Uterus (tissue), 4 donors: Measurements from ENCODE around the gene DCC. TPM values are rescaled to one million over a fixed set of nuclear protein-coding genes. Genes with fewer than 3 reads are reported as not detected.

Source experiments
- DNase-seq, 2 donors: peaks; one replicate each; pipeline ENCODE4 v3.0.0-alpha.2; 2019 to 2020
- H3K27ac ChIP-seq, 2 donors: fragments of 200-600 bp; sonication (generic); 1 replicate in 1 of 2; 2 replicates in 1 of 2; pipeline ENCODE4 v1.5.1; 2016 to 2018
- H3K27me3 ChIP-seq, 2 donors: fragments of 200-600 bp; sonication (generic); one replicate each; pipeline ENCODE4 v1.5.1; 2018 to 2019; ENCODE audit warnings: control low read depth in 1 of 2
- H3K36me3 ChIP-seq, 2 donors: fragments of 200-600 bp; sonication (generic); one replicate each; pipeline ENCODE4 v1.5.1; 2019; ENCODE audit warnings: control low read depth in 1 of 2
- H3K4me1 ChIP-seq, 2 donors: fragments of 200-600 bp; sonication (generic); one replicate each; pipeline ENCODE4 v1.5.1; 2018 to 2019; ENCODE audit warnings: control low read depth in 1 of 2
- H3K4me3 ChIP-seq, 2 donors: fragments of 200-600 bp; sonication (generic); 1 replicate in 1 of 2; 2 replicates in 1 of 2; pipeline ENCODE4 v1.5.1; 2018 to 2019; ENCODE audit warnings: mild to moderate bottlenecking in 1 of 2
- H3K9me3 ChIP-seq, 2 donors: fragments of 200-600 bp; sonication (generic); one replicate each; pipeline ENCODE4 v1.5.1; 2019; ENCODE audit warnings: control low read depth in 1 of 2
- CTCF ChIP-seq, 4 experiments: fragments of 200-600 bp in 2 of 4; fragments of 450-650 bp in 2 of 4; sonication (generic) in 2 of 4; IDR thresholded peaks; one replicate each; pipeline ENCODE4 v1.5.1; 2016 to 2019; ENCODE audit warnings: antibody characterized with exemption in 4 of 4, mild to moderate bottlenecking in 2 of 4, moderate library complexity in 1 of 4
- POLR2A ChIP-seq, 2 donors: fragments of 450-650 bp; IDR thresholded peaks; one replicate each; pipeline ENCODE4 v1.6.1; 2016; ENCODE audit warnings: antibody characterized with exemption in 2 of 2, mild to moderate bottlenecking in 1 of 2, moderate library complexity in 1 of 2
- intact Hi-C: fragments of 100-400 bp; cut with DNase I; formaldehyde crosslinking; loops from one replicate; pipeline ENCODE4 v1.15.1; 2023; ENCODE audit warnings: low total_unique reads
- total RNA-seq, 4 donors: library from RNA; depleted of rRNA in 3 of 4; stranded (reverse); fragments of >200 nt in 3 of 4; gene quantifications; one replicate each; pipeline versions ENCODE4 v1.1.0 to v1.2.4, GENCODE V29; 2014 to 2023
- donor health status: DM: yes; HTN: yes; CAD: no.

DCC gene
- total RNA-seq, 4 donors from 2014 or later, result 0.40 to 3.2 TPM; not detected in 2

- TF ChIP-seq POLR2A (IDR thresholded peaks at IDR 0.05), result no peak
- no peak for TF ChIP-seq CTCF (IDR thresholded peaks at IDR 0.05)
- Histone ChIP-seq H3K4me1 (no peaks in the 10 kb centered on the region), H3K36me3 (no peaks in the 10 kb centered on the region), H3K27me3 (no peaks in the 10 kb centered on the region), H3K4me3 (no peak overlapping the region), H3K9me3 (no peaks in the 10 kb centered on the region), H3K27ac (no peak overlapping the region)
- DNase-seq, result no peak
- intact Hi-C loops, result no loop called here
These were observed 791.0 kb downstream of the DCC start for GRCh38 chr18:53131001-53131400.

- H3K36me3 ChIP-seq, result no peaks in the 10 kb centered on the region
- H3K4me3 ChIP-seq, result no peak overlapping the region
- intact Hi-C loops, result no loop called here
- no peak for TF ChIP-seq POLR2A (IDR thresholded peaks at IDR 0.05)
- no peak for TF ChIP-seq CTCF (IDR thresholded peaks at IDR 0.05)
- no peaks in the 10 kb centered on the region for H3K27me3 ChIP-seq
- no peak overlapping the region for H3K27ac ChIP-seq
- DNase-seq, result no peak
- no peaks in the 10 kb centered on the region for H3K9me3 ChIP-seq
- no peaks in the 10 kb centered on the region for H3K4me1 ChIP-seq
These were observed 794.7 kb downstream of the DCC start for GRCh38 chr18:53134711-53135110.

- no peak overlapping the region for H3K4me3 ChIP-seq
- no peaks in the 10 kb centered on the region for H3K27me3 ChIP-seq
- H3K36me3 ChIP-seq, result no peaks in the 10 kb centered on the region
- H3K4me1 ChIP-seq, result no peaks in the 10 kb centered on the region
- TF ChIP-seq CTCF (IDR thresholded peaks at IDR 0.05) (no peak), POLR2A (IDR thresholded peaks at IDR 0.05) (no peak)
- DNase-seq, result no peak
- H3K27ac ChIP-seq, result no peak overlapping the region
- intact Hi-C loops, result no loop called here
- H3K9me3 ChIP-seq, result no peaks in the 10 kb centered on the region
These were observed 795.7 kb downstream of the DCC start for GRCh38 chr18:53135654-53136053.

GRCh38 chr18:53139746-53140500 lies 799.9 kb downstream of the DCC start:
- Histone ChIP-seq H3K4me3 (no peak overlapping the region), H3K27ac (no peak overlapping the region), H3K27me3 (no peaks in the 10 kb centered on the region), H3K36me3 (no peaks in the 10 kb centered on the region), H3K4me1 (no peaks in the 10 kb centered on the region), H3K9me3 (no peaks in the 10 kb centered on the region)
- intact Hi-C loops, result no loop called here
- DNase-seq, result no peak
- TF ChIP-seq POLR2A (IDR thresholded peaks at IDR 0.05), result no peak
- no peak for TF ChIP-seq CTCF (IDR thresholded peaks at IDR 0.05)

GRCh38 chr18:53142005-53142404 lies 802.0 kb downstream of the DCC start:
- intact Hi-C loops, result no loop called here
- Histone ChIP-seq H3K27ac (no peak overlapping the region), H3K36me3 (no peaks in the 10 kb centered on the region), H3K4me3 (no peak overlapping the region), H3K9me3 (no peaks in the 10 kb centered on the region), H3K27me3 (no peaks in the 10 kb centered on the region), H3K4me1 (no peaks in the 10 kb centered on the region)
- TF ChIP-seq CTCF (IDR thresholded peaks at IDR 0.05) (no peak), POLR2A (IDR thresholded peaks at IDR 0.05) (no peak)
- no peak for DNase-seq
